Stimulated activated CD8-positive, alpha-beta memory T cell treated with anti-CD3 and anti-CD28 coated beads, Interleukin-4, amount 100 ng/mL, for 4 hours (primary cell): ENCODE results near the gene CELA3A.
"Not testable (repeated sequence)": the region's sequence is repeated elsewhere in the genome, so short reads cannot be mapped to it uniquely, and the experiment has no call there.

Experiments used
- DNase-seq, 2 donors: peaks; one replicate each; pipeline ENCODE4 v3.0.0-alpha.2; 2020; ENCODE audit warnings: low read depth in 2 of 2, low spot score in 1 of 2

CELA3A gene

DNA sequence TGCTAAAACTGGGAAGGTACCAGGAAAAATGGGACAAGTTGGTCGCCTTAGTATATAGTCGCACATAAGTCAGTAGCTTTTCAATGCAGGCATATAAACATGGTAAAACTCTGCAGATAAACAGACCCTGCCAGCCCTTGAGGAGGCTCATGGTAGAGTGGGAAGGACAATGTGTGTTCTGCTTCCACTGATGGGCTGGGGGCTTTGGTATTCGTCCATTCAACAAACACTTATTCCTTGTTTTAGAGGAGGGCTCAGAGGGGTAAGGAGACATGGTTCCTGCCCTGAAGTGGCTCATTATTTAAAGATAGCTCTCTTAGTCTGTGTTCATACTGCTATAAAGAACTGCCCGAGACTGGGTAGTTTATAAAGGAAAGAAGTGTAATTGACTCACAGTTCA lies 11.3 kb downstream of the CELA3A start:
- DNase-seq: not testable (repeated sequence)

DNA sequence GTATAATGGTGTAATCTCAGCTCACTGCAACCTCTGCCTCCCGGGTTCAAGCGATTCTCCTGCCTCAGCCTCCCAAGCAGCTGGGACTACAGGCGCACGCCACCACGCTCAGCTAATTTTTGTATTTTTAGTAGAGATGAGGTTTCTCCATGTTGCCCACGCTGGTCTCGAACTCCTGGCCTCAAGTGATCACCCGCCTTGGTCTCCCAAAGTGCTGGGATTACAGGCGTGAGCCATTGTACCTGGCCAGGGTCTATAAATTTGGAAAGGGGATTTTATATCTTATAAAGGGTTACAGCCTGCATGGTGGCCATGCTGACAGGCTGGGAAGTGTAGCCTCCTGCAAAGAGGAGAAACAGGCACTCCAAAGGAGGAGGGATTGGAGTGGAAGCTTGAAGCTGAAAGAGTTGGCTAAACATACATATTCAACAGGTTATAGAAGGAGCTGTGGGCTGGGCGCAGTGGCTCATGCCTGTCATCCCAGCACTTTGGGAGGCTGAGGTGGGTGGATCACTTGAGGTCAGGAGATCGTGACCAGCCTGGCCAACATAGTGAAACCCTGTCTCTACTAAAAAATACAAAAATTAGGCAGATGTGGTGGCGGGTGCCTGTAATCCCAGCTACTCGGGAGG lies 13.2 kb downstream of the CELA3A start:
- not testable (repeated sequence) for DNase-seq

DNA sequence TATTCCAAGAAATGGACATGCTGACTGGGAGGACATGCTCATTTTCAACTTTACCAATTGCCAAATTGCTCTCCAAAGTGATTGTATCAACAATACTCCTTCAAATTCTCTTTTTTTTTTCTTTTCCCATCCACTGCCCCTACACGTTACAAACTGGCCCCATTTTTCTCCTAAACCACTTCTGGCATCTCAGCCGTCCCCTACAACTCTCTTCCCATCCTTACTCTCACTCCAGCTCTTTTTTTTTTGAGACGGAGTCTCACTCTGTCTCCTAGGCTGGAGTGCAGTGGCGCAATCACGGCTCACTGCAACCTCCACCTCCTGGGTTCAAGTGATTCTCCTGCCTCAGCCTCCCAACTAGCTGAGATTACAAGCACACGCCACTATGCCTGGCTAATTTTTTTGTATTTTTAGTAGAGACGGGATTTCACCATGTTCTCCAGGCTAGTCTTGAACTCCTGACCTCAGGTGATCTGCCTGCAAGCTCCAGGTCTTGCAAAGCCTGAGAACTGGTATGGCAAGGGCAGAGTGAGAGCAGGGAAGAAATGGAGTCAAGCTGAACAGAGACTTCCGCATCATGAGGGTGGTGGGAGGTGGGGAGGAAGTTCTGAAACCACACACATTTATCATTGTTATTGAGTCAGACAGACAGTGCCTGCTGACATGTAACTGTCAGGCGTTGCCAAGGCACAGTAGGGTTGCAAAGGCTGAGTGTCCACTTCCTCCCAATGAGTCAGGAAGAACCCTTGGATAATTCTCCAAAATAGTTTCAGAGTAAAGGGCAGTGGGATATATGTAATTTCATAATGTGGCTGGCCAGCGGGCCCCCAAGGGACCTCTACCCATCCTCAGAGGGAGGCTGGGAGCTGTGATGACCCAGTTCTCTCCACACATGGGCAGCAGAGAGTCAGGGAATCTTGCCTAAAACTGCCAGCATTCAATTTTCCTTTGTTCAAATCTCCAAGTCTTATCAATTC lies 17.4 kb downstream of the CELA3A start:
- DNase-seq: peak; percentile 20 to 49

DNA sequence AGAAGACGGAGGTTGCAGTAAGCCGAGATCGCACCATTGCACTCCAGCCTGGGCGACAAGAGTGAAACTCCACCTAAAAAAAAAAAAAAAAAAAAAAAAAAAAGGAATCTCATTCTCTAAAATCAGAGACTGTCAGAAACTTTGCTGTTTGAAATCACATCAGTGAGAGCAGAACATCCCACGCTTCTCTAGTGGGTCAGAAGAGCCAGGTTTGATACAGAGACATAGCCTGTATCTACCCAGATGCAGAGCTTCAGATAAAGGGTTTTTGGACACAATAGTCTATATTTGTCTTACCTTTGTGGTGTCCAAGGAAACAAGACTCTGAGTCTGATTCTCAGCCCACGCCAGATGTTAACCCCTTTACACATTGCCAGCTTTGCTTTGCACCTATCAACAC lies 19.6 kb downstream of the CELA3A start:
- DNase-seq: no peak

DNA sequence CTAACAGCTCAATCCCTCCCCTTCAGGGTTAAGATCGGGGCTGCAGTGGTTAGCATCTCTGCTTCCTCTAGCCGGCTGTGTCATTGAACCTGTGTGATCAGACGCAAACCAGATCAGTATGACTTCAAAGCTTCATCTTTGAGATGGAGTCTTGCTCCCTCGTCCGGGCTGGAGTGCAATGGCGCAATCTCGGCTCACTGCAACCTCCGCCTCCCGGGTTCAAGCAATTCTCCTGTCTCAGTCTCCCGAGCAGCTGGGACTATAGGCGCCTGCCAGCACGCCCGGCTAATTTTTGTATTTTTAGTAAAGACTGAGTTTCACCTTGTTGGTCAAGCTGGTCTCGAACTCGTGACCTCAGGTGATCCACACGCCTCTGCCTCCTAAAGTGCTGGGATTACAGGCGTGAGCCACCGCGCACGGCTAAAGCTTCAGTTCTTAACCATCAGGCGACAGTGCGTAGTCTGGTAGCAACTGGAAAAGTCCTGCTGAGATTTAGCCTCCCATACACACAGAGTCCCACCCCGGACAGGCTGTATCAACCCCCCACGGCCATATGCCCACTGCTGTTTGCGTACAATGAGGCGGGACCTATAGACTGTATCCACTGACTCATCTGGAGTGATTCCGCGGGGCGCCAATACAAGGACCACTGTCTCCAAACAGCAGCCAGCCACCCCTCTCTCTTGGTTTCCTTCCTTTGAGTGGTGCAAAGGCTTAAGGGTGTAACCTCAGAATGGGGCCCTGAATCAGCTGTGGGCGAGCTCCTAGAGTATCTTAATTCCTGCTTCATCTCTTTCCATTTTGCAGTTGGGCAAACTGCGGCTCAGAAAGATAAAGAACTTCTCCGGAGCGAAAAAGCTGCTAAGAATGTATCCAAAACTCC lies 23.3 kb downstream of the CELA3A start:
- peak; percentile 43 to 45 for DNase-seq

DNA sequence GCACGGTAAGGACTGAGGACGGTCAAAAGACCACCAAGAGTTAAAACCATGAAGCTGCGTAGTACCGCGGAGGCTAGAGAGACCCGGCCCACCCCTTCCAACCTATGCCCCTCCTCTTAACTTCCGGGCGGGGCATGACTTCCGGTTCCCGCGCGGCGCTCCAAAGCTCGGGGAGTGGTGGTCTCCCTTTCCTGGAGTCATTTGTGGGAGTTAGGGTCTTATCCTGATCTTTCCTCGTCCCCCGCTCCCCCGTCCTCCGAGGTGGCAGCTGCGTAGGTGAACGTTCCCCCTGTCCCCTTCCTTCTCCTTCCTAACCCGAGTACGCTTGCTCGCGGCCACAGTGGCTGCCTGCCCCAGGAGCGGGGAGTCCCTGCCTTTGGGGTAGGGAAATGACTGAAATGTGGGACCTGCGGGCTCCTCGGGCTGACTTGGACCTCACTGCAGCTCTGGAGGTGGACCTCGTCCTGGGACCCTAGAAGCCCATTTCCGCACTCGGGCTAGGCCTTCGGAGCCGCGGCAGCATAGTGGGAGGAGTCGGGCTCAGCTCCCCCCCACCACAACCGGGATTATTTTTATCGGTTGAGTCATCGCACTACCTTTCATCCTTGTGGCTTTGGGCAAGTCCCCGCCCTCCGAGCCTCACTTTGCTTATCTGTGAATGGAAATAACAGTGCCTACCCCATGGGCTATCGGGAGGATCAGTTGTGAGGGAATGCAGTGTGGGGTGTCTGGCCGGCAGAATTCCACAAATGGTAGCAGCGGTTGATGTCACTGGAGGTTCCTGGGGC lies 24.1 kb downstream of the CELA3A start:
- DNase-seq: peak; percentile 75 to 83

DNA sequence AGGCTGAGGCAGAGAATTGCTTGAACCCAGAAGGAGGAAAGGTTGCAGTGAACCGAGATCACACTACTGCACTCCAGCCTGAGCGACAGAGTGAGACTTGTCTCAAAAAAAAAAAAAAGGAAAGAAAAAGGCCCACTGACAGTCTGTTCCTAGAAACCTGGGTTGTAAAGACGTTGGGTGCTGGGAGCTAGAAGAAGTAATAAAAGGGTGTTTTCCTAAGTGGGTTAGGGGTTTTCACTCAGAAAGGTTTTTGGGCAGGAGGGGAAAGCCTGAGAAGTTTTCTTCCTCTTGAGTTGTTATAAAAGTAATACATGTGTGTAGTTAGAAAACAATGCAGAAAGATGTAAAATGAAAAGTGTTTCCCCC lies 25.4 kb downstream of the CELA3A start:
- DNase-seq: no peak

DNA sequence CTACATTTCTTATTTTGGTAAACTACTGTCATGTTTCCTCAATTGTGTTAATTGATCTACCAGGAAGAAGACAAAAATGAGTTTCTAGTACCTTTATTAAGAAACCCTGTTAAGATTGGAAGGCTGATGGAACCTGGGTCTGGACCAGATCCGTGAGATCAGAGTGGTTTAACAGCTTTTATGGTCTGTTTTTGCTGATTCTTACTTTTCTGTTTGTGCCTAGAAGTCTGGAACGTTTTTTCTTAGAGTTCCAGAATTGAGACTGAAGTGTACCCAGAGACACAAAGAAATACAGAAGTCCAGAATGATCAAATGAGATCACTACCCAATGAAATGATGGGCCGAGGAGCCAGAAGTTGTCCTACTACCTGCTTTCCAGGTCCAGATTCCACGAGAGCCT lies 28.6 kb downstream of the CELA3A start:
- no peak for DNase-seq

DNA sequence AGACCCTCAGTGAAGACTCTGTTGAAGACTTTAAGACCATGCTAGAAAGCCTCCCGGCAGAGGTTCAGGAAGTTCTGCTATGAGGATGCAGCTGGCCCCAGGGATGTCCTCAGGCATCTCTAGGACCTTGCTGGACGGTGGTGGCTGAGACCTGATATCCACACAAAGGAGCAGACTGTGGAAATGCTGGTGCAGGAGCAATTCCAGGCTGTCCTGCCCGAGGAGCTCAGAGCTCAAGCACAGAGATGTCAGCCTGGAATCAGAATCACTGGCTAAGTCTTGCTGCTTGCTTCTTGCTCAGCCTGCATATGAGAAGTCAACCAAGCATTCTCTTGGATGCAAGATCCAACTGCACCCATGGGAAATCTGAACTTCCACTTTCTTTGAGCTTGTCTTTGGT lies 29.0 kb downstream of the CELA3A start:
- no peak for DNase-seq

DNA sequence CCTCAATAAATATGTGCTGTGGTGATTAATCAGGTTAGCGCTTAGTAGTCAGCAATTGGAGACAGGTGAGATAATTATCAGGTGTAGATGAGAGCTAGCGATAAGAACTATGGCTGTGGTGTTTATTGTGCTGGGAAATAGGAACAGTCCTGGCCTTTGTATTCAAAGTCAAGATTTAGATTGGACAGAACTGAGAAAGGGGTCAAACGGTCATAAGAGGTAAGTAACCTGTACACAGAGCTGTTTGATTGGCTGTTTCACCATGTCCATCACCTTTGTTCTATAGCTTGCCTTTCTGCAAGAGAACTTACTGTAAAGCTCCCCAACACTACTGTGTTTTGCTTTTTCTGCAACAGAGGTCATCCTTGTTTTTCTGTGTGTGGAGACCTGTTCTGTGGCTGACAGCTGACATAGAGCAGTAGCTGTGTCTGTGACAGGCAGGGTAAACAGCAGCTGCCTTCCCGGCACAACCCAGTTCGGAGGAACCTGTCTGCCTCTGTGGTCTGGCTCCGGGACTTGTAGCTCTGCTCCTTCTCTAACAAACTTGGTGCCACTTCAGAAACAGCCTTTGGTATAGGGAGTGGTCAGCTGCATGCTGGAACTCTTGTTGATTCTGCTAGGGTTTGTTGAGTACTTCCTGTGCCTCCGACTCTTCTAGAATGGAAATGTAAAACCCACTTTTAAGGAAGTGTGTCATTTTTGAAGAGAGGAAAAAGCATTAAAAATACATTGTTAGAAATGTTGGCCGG lies 29.9 kb downstream of the CELA3A start:
- DNase-seq: no peak

DNA sequence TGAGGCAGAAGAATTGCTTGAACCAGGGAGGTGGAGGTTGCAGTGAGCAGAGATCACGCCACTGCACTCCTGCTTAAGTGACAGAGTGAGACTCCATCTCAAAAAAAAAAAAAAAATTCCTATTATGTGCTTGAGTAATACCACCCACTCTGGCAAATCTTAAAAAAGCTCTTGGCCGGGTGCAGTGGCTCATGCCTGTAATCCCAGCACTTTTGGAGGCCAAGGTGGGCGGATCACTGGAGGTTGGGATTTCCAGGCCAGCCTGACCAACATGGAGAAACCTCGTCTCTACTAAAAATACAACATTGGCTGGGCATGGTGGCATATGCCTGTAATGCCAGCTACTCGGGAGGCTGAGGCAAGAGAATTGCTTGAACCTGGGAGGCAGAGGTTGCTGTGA lies 33.4 kb downstream of the CELA3A start:
- DNase-seq: not testable (repeated sequence)

DNA sequence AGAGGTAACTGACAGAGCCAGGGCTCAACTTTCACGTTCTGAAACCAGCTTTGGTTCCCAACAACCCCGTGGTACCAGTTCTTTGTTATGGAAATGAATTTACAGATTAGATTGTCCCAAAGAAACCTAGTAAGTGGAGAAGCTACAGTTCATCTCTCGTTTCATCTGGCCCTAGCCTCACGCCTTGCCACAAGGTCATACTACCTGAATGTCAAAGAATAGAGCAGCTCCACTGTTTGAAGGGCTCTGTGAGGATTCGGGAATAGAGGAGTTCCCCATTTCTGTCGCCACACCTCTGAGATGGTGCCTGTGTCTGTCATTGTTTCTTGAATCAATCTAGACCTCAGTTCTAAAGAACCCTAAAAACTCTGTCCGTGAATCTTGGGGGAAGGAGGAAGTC lies 36.1 kb downstream of the CELA3A start:
- DNase-seq: no peak

DNA sequence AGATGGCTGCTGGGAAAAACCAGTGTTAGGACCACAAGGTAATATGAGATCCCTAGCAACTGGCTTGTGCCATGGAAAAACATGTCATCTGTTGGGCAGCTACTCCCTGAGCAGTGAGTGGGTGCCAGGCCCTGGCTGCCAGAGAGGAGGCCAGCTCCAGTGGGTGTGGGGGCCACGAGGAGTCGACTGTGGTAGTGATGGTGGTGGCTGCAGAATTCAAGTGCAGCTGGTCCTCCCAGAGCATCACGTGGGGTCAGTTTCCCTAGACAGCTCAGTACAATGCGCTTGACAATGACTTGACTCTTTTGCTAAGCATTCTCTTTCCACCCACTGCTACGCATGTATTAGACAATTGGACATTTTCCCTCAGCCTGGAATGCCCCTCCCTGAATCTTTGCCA lies 36.6 kb downstream of the CELA3A start:
- DNase-seq: no peak

DNA sequence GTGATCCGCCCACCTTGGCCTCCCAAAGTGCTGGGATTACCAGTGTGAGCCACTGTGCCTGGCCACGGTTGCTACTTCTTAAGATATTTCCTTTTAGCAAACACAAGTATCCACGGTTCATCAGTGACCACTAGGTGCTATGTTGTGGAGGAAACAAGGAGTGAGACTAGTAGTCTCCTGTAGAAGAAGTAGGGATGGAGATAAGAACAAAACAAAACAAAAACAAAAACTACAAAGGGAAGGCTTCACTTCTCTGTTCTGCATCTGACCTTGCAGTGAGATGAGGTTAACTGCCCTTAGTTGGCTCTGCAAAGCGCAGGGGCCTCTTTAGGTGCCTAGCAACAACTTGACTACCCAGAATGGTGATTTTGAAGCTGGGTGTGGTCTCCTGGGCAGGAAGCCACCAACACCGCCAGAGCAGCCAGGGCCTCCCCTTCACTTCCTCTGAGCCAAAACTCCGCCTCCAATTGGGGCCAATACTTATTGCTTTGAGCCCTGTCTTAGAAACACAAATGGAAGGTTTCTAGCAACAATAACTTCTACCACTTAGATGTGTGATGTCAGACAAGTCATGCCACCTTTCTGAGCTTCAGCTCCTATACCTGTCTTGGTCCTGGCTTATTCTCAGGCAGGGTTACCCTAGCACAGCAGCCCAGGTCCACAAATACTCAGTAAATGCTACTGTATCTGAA lies 38.3 kb downstream of the CELA3A start:
- peak; percentile 60 to 71 for DNase-seq

DNA sequence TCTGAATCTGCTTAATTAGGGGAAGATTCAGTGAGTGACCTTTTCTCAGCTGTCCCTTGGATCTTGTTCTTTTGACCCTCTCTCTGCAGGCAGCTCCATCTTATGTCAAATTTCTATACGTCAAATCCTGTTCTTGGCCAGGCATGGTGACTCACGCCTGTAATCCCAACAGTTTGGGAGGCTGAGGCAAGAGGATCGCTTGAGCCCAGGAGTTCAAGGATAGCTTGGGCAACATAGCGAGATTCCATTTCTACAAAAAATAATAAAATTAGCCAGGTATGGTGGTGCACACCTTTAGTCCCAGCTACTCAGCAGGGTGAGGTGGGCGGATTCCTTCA lies 38.8 kb downstream of the CELA3A start:
- no peak for DNase-seq

DNA sequence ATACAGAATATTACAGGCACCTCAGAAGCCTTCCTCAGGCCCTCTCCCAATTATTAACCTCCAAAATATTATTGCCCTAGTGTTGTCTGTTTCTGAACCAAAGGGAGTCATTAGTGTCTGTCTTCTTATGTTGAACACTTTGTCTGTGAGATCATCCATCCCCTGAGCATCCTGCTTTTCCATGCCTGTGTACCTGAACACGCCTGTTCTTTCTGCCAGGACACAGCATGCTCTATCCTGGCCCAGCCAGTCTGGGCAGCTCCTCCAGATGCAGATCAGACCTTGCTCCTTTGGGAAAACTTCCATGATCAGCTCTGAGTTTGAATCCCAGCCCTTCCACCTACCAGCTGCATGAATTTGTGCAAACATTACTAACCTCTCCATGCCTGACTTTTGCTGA lies 40.0 kb downstream of the CELA3A start:
- no peak for DNase-seq

DNA sequence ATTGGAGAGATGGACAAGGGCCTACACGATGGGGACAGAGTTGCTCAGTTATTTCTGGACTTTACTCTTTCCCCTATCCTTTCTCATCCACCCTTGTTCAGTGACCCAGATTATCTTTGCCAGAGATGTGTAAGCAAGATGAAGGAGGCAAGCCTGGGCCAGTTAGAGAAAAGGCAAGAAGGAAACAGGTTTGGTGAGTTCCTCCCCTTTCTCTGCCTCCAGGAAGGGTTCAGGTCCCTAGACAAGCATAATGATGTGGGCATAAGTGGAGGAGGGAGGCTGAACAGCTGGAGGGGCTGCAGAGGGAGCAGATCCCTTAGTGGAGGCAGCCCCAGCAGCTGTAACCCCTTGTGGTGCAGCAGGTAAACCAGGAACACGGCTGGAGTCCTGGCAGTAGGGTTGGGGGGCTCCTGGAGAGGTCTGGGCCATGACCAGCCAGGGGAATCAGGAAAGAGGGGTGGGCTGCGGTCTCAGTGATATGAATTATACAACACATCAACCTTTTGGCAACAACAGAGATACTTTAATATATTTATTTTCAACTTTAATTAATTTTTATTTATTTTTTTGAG lies 41.8 kb downstream of the CELA3A start:
- no peak for DNase-seq

DNA sequence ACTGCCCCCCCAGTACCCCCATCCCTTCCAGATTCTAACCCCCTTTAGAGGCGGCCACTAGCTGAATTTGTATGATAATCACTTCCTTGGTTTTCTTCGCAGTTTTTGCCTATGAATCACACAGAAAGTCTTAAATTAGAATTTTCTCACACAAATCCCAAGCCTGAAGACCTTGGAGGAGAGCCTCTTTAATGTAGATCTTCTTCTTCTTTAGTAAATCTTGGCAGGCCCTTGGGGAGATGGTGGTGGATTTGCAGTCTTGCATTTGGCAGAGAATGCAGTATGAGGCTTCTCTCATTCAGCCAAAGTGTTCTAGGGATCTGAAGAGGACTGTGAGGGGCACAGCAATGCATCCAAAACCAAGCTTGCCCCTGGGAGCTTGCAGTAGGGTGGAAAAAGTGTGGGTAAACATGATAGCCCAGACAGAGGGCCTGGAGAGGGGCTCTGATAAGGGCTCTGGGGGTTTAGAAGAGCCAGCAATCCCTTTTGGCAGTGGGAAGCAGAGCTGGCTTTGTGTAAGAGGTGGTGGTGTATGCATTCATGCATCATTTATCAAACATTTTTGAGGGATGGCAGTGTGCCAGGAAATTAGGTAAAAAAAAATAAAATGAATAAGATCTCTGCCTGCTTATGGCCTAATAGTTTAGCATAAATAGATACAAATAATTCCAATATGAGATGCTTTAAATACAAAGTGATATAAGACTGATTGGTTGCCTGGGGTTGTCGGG lies 43.4 kb downstream of the CELA3A start:
- DNase-seq: no peak
